Ascending aorta (tissue), 2 donors: ENCODE data around the gene DNAJC17. TPM values are rescaled to one million over a fixed set of nuclear protein-coding genes. Genes with fewer than 3 reads are reported as not detected.

Experiments used
- DNase-seq, 2 donors: peaks; one replicate each; pipeline ENCODE4 v3.0.0-alpha.2; 2019; ENCODE audit warnings: low spot score in 2 of 2
- H3K27ac ChIP-seq, 2 donors: fragments of 200-600 bp; sonication (generic); one replicate each; pipeline ENCODE4 v1.5.1; 2016 to 2017; ENCODE audit warnings: mild to moderate bottlenecking in 1 of 2
- H3K27me3 ChIP-seq: fragments of 200-600 bp; sonication (generic); one replicate; pipeline ENCODE4 v1.5.1; 2017
- H3K36me3 ChIP-seq, 2 donors: fragments of 200-600 bp; sonication (generic); one replicate each; pipeline ENCODE4 v1.5.1; 2016
- H3K4me1 ChIP-seq, 2 donors: fragments of 200-600 bp; sonication (generic); one replicate each; pipeline ENCODE4 v1.5.1; 2016 to 2017; ENCODE audit warnings: mild to moderate bottlenecking in 1 of 2
- H3K4me3 ChIP-seq, 2 donors: fragments of 200-600 bp; sonication (generic); one replicate each; pipeline ENCODE4 v1.5.1; 2016 to 2017; ENCODE audit warnings: mild to moderate bottlenecking in 1 of 2
- H3K9me3 ChIP-seq, 2 donors: fragments of 200-600 bp; sonication (generic); one replicate each; pipeline ENCODE4 v1.5.1; 2016
- CTCF ChIP-seq, 3 experiments: fragments of 200-600 bp in 2 of 3; fragments of 450-650 bp in 1 of 3; sonication (generic) in 2 of 3; IDR thresholded peaks; one replicate each; pipeline ENCODE4 v1.5.1; 2016 to 2019; ENCODE audit warnings: antibody characterized with exemption in 3 of 3, mild to moderate bottlenecking in 1 of 3, moderate library complexity in 1 of 3
- intact Hi-C: fragments of 100-400 bp; cut with DNase I; formaldehyde crosslinking; loops from one replicate; pipeline ENCODE4 v1.15.1; 2023
- total RNA-seq: library from RNA; depleted of rRNA; stranded (reverse); fragments of >200 nt; gene quantifications from one replicate; pipeline ENCODE4 v1.1.0, GENCODE V29; 2016

The DNAJC17 gene
- total RNA-seq, 1 donor from 2014 or later = 26.2 TPM

GRCh38 chr15:40747685-40748631, 59.3 kb downstream of the DNAJC17 start:
- Histone ChIP-seq H3K27ac (no peak overlapping the region), H3K9me3 (no peaks in the 10 kb centered on the region), H3K4me3 (no peak overlapping the region), H3K4me1 (no peaks in the 10 kb centered on the region), H3K36me3 (peaks cover 53 to 74% of the 10 kb centered on the region in 2 donors), H3K27me3 (no peaks in the 10 kb centered on the region)
- intact Hi-C loops = no loop called here
- DNase-seq = no peak
- no peak for TF ChIP-seq CTCF (IDR thresholded peaks at IDR 0.05)

- Histone ChIP-seq H3K36me3 (peaks cover 54 to 73% of the 10 kb centered on the region in 2 donors), H3K27me3 (no peaks in the 10 kb centered on the region), H3K4me1 (no peaks in the 10 kb centered on the region), H3K27ac (no peak overlapping the region), H3K9me3 (no peaks in the 10 kb centered on the region), H3K4me3 (no peak overlapping the region)
- no peak for TF ChIP-seq CTCF (IDR thresholded peaks at IDR 0.05)
- DNase-seq = no peak
- intact Hi-C loops = no loop called here
Observed at GRCh38 chr15:40746916-40747418, 60.3 kb downstream of the DNAJC17 start.

DNA sequence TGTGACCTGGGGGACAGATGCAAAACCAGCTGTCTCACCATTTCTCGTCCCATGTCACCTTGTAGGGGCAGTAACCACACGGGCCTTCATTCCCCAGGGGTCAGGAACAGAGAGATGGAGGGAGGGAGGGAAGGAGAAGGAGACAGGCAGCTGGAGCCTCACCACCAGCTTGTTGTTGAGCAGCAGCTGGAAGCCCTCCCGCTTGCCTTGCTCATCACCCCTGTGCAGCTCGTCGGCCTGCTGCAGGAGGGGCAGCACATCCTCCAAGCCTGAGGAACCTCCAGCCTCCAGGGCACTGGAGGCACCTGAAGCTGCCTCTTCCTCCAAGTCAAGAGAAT, 62.5 kb downstream of the DNAJC17 start:
- intact Hi-C loops = no loop called here
- H3K9me3 ChIP-seq = no peaks in the 10 kb centered on the region
- TF ChIP-seq CTCF (IDR thresholded peaks at IDR 0.05) = no peak
- peak in 1 of 2 donors; percentile 58 for DNase-seq
- H3K27me3 ChIP-seq = no peaks in the 10 kb centered on the region
- no peak overlapping the region for H3K4me3 ChIP-seq
- peaks cover 53 to 71% of the 10 kb centered on the region in 2 donors for H3K36me3 ChIP-seq
- H3K27ac ChIP-seq = no peak overlapping the region
- no peaks in the 10 kb centered on the region for H3K4me1 ChIP-seq

- Histone ChIP-seq H3K4me1 (no peaks in the 10 kb centered on the region), H3K4me3 (no peak overlapping the region), H3K36me3 (peaks cover 59 to 71% of the 10 kb centered on the region in 2 donors), H3K9me3 (no peaks in the 10 kb centered on the region), H3K27me3 (no peaks in the 10 kb centered on the region), H3K27ac (no peak overlapping the region)
- no peak for TF ChIP-seq CTCF (IDR thresholded peaks at IDR 0.05)
- intact Hi-C loops = no loop called here
- peak in 1 of 2 donors; percentile 59 for DNase-seq
Observed at GRCh38 chr15:40743921-40744814, 63.1 kb downstream of the DNAJC17 start.

DNA sequence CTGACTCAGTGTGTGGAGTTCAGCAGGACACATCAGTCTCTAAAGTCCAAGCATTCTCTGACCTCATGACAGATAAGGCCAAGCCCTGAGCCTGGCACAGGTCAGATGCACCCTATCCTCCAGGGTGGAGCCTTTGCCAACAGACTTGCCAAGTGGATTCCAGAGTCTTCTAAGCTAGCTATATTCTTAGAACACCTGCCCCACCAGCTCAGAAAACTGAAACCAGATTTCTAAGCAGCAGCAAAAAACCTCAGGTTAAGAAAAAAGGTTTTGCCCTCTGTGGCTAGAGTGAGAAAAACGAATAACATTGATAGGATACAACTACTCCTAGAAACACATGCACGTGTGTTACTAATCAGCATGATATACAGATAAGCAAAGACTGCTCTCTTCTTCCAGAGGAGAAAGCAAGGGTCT, 63.8 kb downstream of the DNAJC17 start:
- DNase-seq = peak in 1 of 2 donors; percentile 27
- TF ChIP-seq CTCF (IDR thresholded peaks at IDR 0.05) = no peak
- H3K4me1 ChIP-seq = no peaks in the 10 kb centered on the region
- H3K4me3 ChIP-seq = no peak overlapping the region
- intact Hi-C loops = no loop called here
- H3K36me3 ChIP-seq = peaks cover 62 to 70% of the 10 kb centered on the region in 2 donors
- no peak overlapping the region for H3K27ac ChIP-seq
- no peaks in the 10 kb centered on the region for H3K27me3 ChIP-seq
- H3K9me3 ChIP-seq = no peaks in the 10 kb centered on the region
